ENCODE measurements around the gene PRM1. TPM values are rescaled to one million over a fixed set of nuclear protein-coding genes. Genes with fewer than 3 reads are reported as not detected.
A peak's percentile ranks its signal among the peaks of the same experiment; 100 is the strongest.

PRM1 gene
- total and polyA plus RNA-seq, 2 of the 8 experiments (the other 6 are each of a cell fraction or from before 2014, with no cell fraction given), result 0.54 to 0.82 TPM

DNA sequence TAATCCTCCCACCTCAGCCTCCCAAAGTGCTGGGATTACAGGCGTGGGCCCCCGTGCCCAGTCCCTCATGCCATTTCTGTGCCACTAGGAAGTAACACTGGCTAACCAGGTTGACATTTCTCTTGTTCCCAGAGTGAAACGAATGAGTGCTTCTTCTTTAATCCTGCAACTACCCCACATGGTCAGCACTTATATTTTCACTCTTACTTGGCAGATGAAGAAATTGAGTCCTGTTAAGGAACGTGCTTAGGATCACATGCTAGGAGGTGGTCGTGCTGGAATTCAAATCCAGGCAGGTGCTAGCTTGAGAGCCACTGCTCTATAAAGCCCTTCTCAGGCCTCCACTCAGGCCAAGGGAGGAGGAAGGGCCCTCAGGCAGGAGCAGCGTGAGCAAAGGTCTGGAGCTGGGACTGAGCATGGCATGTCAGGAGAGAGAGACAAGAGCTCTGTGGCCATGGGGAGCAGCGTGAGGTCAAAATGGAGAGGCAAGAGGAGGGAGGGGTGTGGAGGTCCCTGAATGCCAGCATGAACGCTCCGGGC lies 45.7 kb upstream of the PRM1 start:
- peak overlapping the region; percentile 98 for H2BK12ac ChIP-seq (ENCODE audit: low read depth, low read length)
- no peak overlapping the region; the same call in 1 of the 2 replicates for H3K27ac ChIP-seq (ENCODE audit: low read depth, low read length)
- H2AFZ ChIP-seq (ENCODE audit: low read length), result no peak overlapping the region
- peak overlapping the region; percentile 71 for H3K18ac ChIP-seq (ENCODE audit: extremely low read depth, low read length)
- peak overlapping the region; percentile 5; the same call in 1 of the 2 replicates for H2BK15ac ChIP-seq (ENCODE audit: low read length)
- WGBS, 2 experiments (ENCODE audit: extremely low coverage in 1 of 2, insufficient coverage in 1 of 2, insufficient read length in 1 of 2, insufficient replicate concordance in 2 of 2, low coverage in 1 of 2, low lambda C conversion rate in 2 of 2, missing lambda C conversion rate in 1 of 2), result 88% methylated on average over 9 of the region's 9 CpGs; no CpG with 5 or more reads in 1 of the 2 experiments
- peaks cover 13 to 16% (median 13%) of the 10 kb centered on the region in 4 experiments; a peak in 6 of 7 replicates for H3K4me1 ChIP-seq (replicated peaks in 1 of 4; ENCODE audit: control insufficient read depth in 3 of 4, insufficient read depth in 4 of 4, low read length in 3 of 4)
- H3K14ac ChIP-seq (ENCODE audit: insufficient read length), result no peak overlapping the region
- peak overlapping the region; percentile 42 for H3K4ac ChIP-seq (replicated peaks; ENCODE audit: insufficient read length, low read depth, low read length)
- H4K91ac ChIP-seq (replicated peaks; ENCODE audit: insufficient read length, low read length), result peak overlapping the region; percentile 71
- no peak overlapping the region for H3K23ac ChIP-seq (ENCODE audit: insufficient read length)
- H3K79me2 ChIP-seq (ENCODE audit: control insufficient read depth in 1 of 2, insufficient read depth in 2 of 2, low read length in 2 of 2), result no peaks in the 10 kb centered on the region
- no peak overlapping the region; a peak in 1 of 7 replicates for H3K9ac ChIP-seq (replicated peaks in 1 of 4; ENCODE audit: extremely low read depth in 1 of 4, low read depth in 3 of 4, low read length in 3 of 4)
- peak overlapping the region; percentile 87; the same call in 1 of the 2 replicates for H2AK5ac ChIP-seq (ENCODE audit: low read depth, low read length)
- peaks cover 4% of the 10 kb centered on the region; the same call in 1 of the 2 replicates for H3K23me2 ChIP-seq (ENCODE audit: low read depth, low read length)
- no peaks in the 10 kb centered on the region for H3K27me3 ChIP-seq (replicated peaks in 1 of 4; ENCODE audit: control insufficient read depth in 3 of 4, extremely low read depth in 1 of 4, insufficient read depth in 3 of 4, low read length in 3 of 4)
- peak overlapping the region; percentile 72 for H4K5ac ChIP-seq (ENCODE audit: insufficient read length, low read depth, low read length)
- H2BK20ac ChIP-seq (ENCODE audit: low read length), result peak overlapping the region; percentile 96
- peak overlapping the region; percentile 21 for H2BK120ac ChIP-seq (replicated peaks; ENCODE audit: low read depth, low read length)
- DNase-seq (ENCODE audit: low read depth in 1 of 2, low spot score in 2 of 2), result no peak
- H4K8ac ChIP-seq (ENCODE audit: extremely low read depth, insufficient read depth, low read length), result no peak overlapping the region; the same call in 1 of the 2 replicates
- FAIRE-seq, result no peak
- no peak overlapping the region; a peak in 1 of 4 replicates for H3K4me2 ChIP-seq (ENCODE audit: insufficient read depth in 1 of 2, low read depth in 2 of 2, low read length in 2 of 2)
- H3K9me3 ChIP-seq (ENCODE audit: insufficient read depth in 2 of 2, low read depth in 1 of 2, low read length in 1 of 2), result no peaks in the 10 kb centered on the region
- H2BK5ac ChIP-seq (ENCODE audit: low read depth, low read length), result peak overlapping the region; percentile 99; the same call in 1 of the 2 replicates
- no peaks in the 10 kb centered on the region for H3K36me3 ChIP-seq (ENCODE audit: control insufficient read depth in 2 of 4, insufficient read depth in 4 of 4, low read length in 3 of 4)
- H3K79me1 ChIP-seq (ENCODE audit: low read depth, low read length), result no peaks in the 10 kb centered on the region
- no peak overlapping the region for H3K4me3 ChIP-seq (ENCODE audit: extremely low read depth in 1 of 4, insufficient read depth in 2 of 4, low read depth in 3 of 4, low read length in 4 of 4)
- CTCF ChIA-PET (ENCODE audit: partially characterized antibody), result interaction anchor here (0.8 to 2.0 kb wide), 5 partner anchors 11 to 72 kb away, joined by 3 to 6 read pairs (median 4); partner anchors contain the start of gene SOCS1
- POLR2A ChIA-PET (ENCODE audit: partially characterized antibody), result interaction anchor here (0.7 to 1.8 kb wide), 4 partner anchors 21 to 72 kb away, joined by 3 to 10 read pairs (median 4); partner anchors contain the start of gene SOCS1
- no peaks in the 10 kb centered on the region for H4K20me1 ChIP-seq (replicated peaks in 1 of 2; ENCODE audit: control insufficient read depth in 1 of 2, insufficient read depth in 2 of 2, low read length in 2 of 2)
- no peak overlapping the region for H3K56ac ChIP-seq (replicated peaks; ENCODE audit: insufficient read length, low read depth, low read length)
- no peak for TF ChIP-seq TBP (IDR thresholded peaks at IDR 0.05; ENCODE audit: low read depth, low read length)
- TF ChIP-seq KDM4A (IDR thresholded peaks at IDR 0.05; ENCODE audit: low read depth, low read length, severe bottlenecking), result no peak
- TF ChIP-seq MAFK (IDR thresholded peaks at IDR 0.05; ENCODE audit: low read depth, low read length), result no peak
- TF ChIP-seq SP1 (IDR thresholded peaks at IDR 0.05; ENCODE audit: low read depth, low read length), result no peak
- no peak for TF ChIP-seq CREB1 (IDR thresholded peaks at IDR 0.05)
- no peak for TF ChIP-seq CHD1 (IDR thresholded peaks at IDR 0.05; ENCODE audit: low read depth, low read length)
- no peak for TF ChIP-seq BCL11A (IDR thresholded peaks at IDR 0.05; ENCODE audit: low read depth in 2 of 2, low read length in 2 of 2)
- TF ChIP-seq JUN (IDR thresholded peaks at IDR 0.05; ENCODE audit: low read depth, low read length), result no peak
- no peak for TF ChIP-seq RXRA (IDR thresholded peaks at IDR 0.05; ENCODE audit: insufficient read depth, low read depth, low read length)

Measured in H1 (cell line).